ENCODE results near the gene MOXD1.
A peak's percentile ranks its signal among the peaks of the same experiment; 100 is the strongest.
"Not testable (repeated sequence)": the region's sequence is repeated elsewhere in the genome, so short reads cannot be mapped to it uniquely, and the experiment has no call there.

MOXD1 gene

GRCh38 chr6:132354517-132355167, 46.6 kb downstream of the MOXD1 start:
- no peak for DNase-seq (ENCODE audit: low spot score)

- DNase-seq (ENCODE audit: low spot score), result not testable (repeated sequence)
Measured at GRCh38 chr6:132351986-132352385, 49.3 kb downstream of the MOXD1 start.

- DNase-seq (ENCODE audit: low spot score), result no peak
Measured at GRCh38 chr6:132348231-132348630, 53.0 kb downstream of the MOXD1 start.

- no peak for DNase-seq (ENCODE audit: low spot score)
Measured at GRCh38 chr6:132344811-132345210, 56.5 kb downstream of the MOXD1 start.

GRCh38 chr6:132341646-132342045, 59.6 kb downstream of the MOXD1 start:
- no peak for DNase-seq (ENCODE audit: low spot score)

GRCh38 chr6:132334521-132334885, 66.8 kb downstream of the MOXD1 start:
- no peak for DNase-seq (ENCODE audit: low spot score)

GRCh38 chr6:132333639-132334520, 67.4 kb downstream of the MOXD1 start:
- no peak for DNase-seq (ENCODE audit: low spot score)

- DNase-seq (ENCODE audit: low spot score), result no peak
Measured at GRCh38 chr6:132330759-132331158, 70.5 kb downstream of the MOXD1 start.

- no peak for DNase-seq (ENCODE audit: low spot score)
Measured at GRCh38 chr6:132322398-132322797, 78.9 kb downstream of the MOXD1 start.

- no peak for DNase-seq (ENCODE audit: low spot score)
Measured at GRCh38 chr6:132320007-132320406, 81.3 kb downstream of the MOXD1 start.

- no peak for DNase-seq (ENCODE audit: low spot score)
Measured at GRCh38 chr6:132316970-132317369, 84.3 kb downstream of the MOXD1 start.

GRCh38 chr6:132314432-132314831, 86.8 kb downstream of the MOXD1 start:
- DNase-seq (ENCODE audit: low spot score), result no peak

- no peak for DNase-seq (ENCODE audit: low spot score)
Measured at GRCh38 chr6:132310921-132311320, 90.4 kb downstream of the MOXD1 start.

- not testable (repeated sequence) for DNase-seq (ENCODE audit: low spot score)
Measured at GRCh38 chr6:132310151-132310550, 91.1 kb downstream of the MOXD1 start.

GRCh38 chr6:132304891-132305305, 96.4 kb downstream of the MOXD1 start:
- DNase-seq (ENCODE audit: low spot score), result no peak

GRCh38 chr6:132300323-132300949, 100.8 kb downstream of the MOXD1 start:
- peak; percentile 52 for DNase-seq (ENCODE audit: low spot score)

GRCh38 chr6:132298344-132298949, 102.8 kb downstream of the MOXD1 start:
- DNase-seq (ENCODE audit: low spot score), result no peak

- no peak for DNase-seq (ENCODE audit: low spot score)
Measured at GRCh38 chr6:132289756-132290155, 111.5 kb downstream of the MOXD1 start.

- DNase-seq (ENCODE audit: low spot score), result no peak
Measured at GRCh38 chr6:132287101-132287500, 114.2 kb downstream of the MOXD1 start.

- no peak for DNase-seq (ENCODE audit: low spot score)
Measured at GRCh38 chr6:132286298-132287019, 114.8 kb downstream of the MOXD1 start.

- DNase-seq (ENCODE audit: low spot score), result no peak
Measured at GRCh38 chr6:132285004-132285780, 116.1 kb downstream of the MOXD1 start.

All from D341Med (cell line).